Activated B cell treated with CpG ODN at 0.5 μM for 24 hours (primary cell): ENCODE measurements around the gene RPL35. TPM values are rescaled to one million over a fixed set of nuclear protein-coding genes. Genes with fewer than 3 reads are reported as not detected.
"Not testable (repeated sequence)": the region's sequence is repeated elsewhere in the genome, so short reads cannot be mapped to it uniquely, and the experiment has no call there.

Experiments
- ATAC-seq: fragments of 200-7000 bp; cut with Tn5 transposase; one replicate; pipeline ENCODE4 v1.10.0; 2021; ENCODE audit warnings: low read depth, mild to moderate bottlenecking, moderate library complexity
- CTCF ChIA-PET: fragments of 350-600 bp; sonication (Branson Sonifier 250); formaldehyde crosslinking; loops from one replicate; lab custom pipeline; 2021; ENCODE audit warnings: antibody characterized with exemption; lab: Charles Lee
- POLR2A ChIA-PET: fragments of 350-600 bp; sonication (Branson Sonifier 250); formaldehyde crosslinking; loops from one replicate; lab custom pipeline; 2021; ENCODE audit warnings: antibody characterized with exemption; lab: Charles Lee
- DNase-seq: peaks from one replicate; pipeline ENCODE4 v3.0.0; 2022
- H3K27ac Mint-ChIP-seq: one replicate; pipeline ENCODE4 v1.8.0; 2020; ENCODE audit warnings: mixed read lengths
- H3K27me3 Mint-ChIP-seq: one replicate; pipeline ENCODE4 v1.8.0; 2021; ENCODE audit warnings: mixed read lengths
- H3K36me3 Mint-ChIP-seq: one replicate; pipeline ENCODE4 v1.8.0; 2021; ENCODE audit warnings: low read depth, mixed read lengths
- H3K4me1 Mint-ChIP-seq: one replicate; pipeline ENCODE4 v1.8.0; 2021; ENCODE audit warnings: mixed read lengths
- H3K4me3 Mint-ChIP-seq: one replicate; pipeline ENCODE4 v1.8.0; 2020; ENCODE audit warnings: mild to moderate bottlenecking, mixed read lengths
- H3K9me3 Mint-ChIP-seq: one replicate; pipeline ENCODE4 v1.8.0; 2020; ENCODE audit warnings: mixed read lengths
- intact Hi-C: fragments of 100-400 bp; cut with micrococcal nuclease; formaldehyde crosslinking; loops from one replicate; pipeline ENCODE4 v1.15.1; 2024
- total RNA-seq: library from RNA; stranded (reverse); gene quantifications from 2 replicates; pipeline ENCODE4 v1.2.3, GENCODE V29; 2022
- TF ChIP-seq, protein P1 (sequence below): fragments of 200-600 bp; IDR thresholded peaks from one replicate; pipeline ENCODE4 v1.8.0; 2022; ENCODE audit warnings: antibody characterized with exemption, mild to moderate bottlenecking

Gene RPL35
- total RNA-seq, 1 donor from 2014 or later: 2,037 TPM

DNA sequence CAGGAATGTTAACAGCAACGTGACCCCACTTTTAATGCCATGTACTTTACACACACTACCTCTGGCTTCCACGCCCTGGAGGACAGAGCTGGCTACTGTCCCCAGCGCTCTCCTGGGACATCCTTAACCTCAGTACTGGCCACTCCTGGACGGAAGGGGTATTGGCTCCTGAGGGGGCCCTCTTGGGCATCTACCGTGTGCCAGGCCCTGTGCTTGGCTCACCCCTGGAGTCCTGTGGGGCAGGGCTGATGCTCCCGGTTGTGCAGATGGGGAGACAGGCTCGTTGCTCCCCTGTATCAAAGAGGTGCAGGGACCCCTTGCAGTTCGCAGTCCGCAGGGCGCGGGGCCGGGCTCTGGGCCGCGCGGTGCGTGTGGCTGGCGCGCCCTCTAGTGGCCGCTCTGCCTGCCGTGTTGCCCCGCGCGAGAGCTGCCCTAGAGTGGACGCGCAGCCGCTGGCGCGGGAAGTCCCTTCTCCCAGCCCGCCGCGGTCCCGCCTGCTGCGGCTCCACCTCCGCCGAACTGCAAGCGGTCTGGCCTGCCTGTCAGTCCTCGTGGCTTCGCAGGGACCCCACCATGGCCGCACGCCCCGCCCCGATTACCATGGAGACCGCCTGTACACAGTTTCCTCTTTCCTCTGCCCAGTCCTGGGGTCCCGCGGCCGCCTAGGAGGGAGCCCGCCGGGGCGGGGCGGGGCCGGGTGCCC lies 8.8 kb downstream of the RPL35 start, which contains the start of gene WDR38:
Gene WDR38 (plus strand): TSS at position 632 of the 703 bp plus-strand sequence. CDS start 72 bp downstream, outside the sequence.
- no peaks in the 10 kb centered on the region for H3K27me3 Mint-ChIP-seq
- peaks cover 15% of the 10 kb centered on the region for H3K36me3 Mint-ChIP-seq

DNA sequence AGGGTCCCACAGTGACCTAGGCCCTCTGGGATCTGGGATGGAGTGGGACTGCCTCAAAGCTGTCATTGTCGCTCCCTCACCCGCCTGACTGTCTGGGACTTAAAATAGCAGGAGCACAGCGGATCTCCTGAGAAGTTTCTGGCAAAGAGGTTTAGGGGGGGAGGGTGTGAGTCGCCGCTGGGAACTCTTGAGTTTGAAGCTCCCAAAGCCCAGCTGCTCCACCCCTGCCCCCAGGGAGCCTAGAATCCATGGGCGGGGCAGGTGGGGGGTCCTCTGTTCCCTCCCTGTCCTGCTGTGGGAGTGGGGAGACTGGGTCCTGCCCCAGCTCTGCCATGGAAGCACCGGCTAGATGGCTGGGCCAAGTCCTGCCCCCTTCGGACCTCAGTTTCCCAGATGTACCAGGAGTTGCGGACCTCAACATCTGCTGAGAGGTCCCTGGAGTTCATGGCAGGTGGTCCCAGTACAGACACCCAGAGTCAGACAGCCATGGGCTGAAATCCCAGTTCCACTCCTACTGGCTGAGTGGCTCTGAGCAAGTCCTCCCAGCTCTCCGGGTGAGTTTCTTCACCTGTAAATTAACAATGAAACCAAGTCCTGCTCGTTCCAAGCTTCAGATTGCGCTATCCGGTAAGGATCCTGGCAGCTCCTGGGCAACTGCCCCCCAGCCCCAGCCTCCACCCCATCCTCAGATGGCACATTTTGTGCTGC lies 9.5 kb downstream of the RPL35 start:
- CTCF ChIA-PET: interaction anchor here (0.7 to 12.7 kb wide), 13 partner anchors 10 to 291 kb away, joined by 3 to 216 read pairs (median 7); partner anchors contain the start of genes ARPC5L, NR6A1, OLFML2A and RPL35
- H3K4me3 Mint-ChIP-seq: no peak overlapping the region
- POLR2A ChIA-PET: interaction anchor here (0.7 to 2.9 kb wide), 5 partner anchors 10 to 89 kb away, joined by 3 to 18 read pairs (median 4); partner anchors contain the start of genes ARPC5L, NR6A1 and RPL35
- no peak for DNase-seq
- ATAC-seq: no peak
- H3K27me3 Mint-ChIP-seq: no peaks in the 10 kb centered on the region
- no peaks in the 10 kb centered on the region for H3K9me3 Mint-ChIP-seq
- TF ChIP-seq, protein P1, sequence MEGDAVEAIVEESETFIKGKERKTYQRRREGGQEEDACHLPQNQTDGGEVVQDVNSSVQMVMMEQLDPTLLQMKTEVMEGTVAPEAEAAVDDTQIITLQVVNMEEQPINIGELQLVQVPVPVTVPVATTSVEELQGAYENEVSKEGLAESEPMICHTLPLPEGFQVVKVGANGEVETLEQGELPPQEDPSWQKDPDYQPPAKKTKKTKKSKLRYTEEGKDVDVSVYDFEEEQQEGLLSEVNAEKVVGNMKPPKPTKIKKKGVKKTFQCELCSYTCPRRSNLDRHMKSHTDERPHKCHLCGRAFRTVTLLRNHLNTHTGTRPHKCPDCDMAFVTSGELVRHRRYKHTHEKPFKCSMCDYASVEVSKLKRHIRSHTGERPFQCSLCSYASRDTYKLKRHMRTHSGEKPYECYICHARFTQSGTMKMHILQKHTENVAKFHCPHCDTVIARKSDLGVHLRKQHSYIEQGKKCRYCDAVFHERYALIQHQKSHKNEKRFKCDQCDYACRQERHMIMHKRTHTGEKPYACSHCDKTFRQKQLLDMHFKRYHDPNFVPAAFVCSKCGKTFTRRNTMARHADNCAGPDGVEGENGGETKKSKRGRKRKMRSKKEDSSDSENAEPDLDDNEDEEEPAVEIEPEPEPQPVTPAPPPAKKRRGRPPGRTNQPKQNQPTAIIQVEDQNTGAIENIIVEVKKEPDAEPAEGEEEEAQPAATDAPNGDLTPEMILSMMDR: no peak
- no peak overlapping the region for H3K27ac Mint-ChIP-seq
- intact Hi-C loops: loop anchor here (5.0 kb wide), 1 partner anchor 520 kb away; no protein-coding TSS in a partner anchor
- H3K36me3 Mint-ChIP-seq: peaks cover 8% of the 10 kb centered on the region
- peaks cover 11% of the 10 kb centered on the region for H3K4me1 Mint-ChIP-seq

More for the DNA sequence above, 8.8 kb downstream of the RPL35 start, which contains the start of gene WDR38:
- CTCF ChIA-PET: interaction anchor here (0.7 to 12.7 kb wide), 15 partner anchors 10 to 290 kb away, joined by 3 to 216 read pairs (median 7); partner anchors contain the start of genes ARPC5L, NR6A1, OLFML2A and RPL35
- peak; percentile 82 for ATAC-seq
- TF ChIP-seq, protein P1: peak; percentile 92
- peak within 1 kb of the TSS; percentile 81 for H3K4me3 Mint-ChIP-seq
- H3K27ac Mint-ChIP-seq: no peak within 1 kb of the TSS
- no peaks in the 10 kb centered on the region for H3K9me3 Mint-ChIP-seq
- POLR2A ChIA-PET: interaction anchor here (0.7 to 2.9 kb wide), 6 partner anchors 9 to 388 kb away, joined by 3 to 18 read pairs (median 5); partner anchors contain the start of genes ARPC5L, HSPA5, NR6A1 and RPL35
- peaks cover 15% of the 10 kb centered on the region for H3K4me1 Mint-ChIP-seq
- DNase-seq: peak; percentile 81
- intact Hi-C loops: loop anchor here (1.0 to 5.0 kb wide), 8 partner anchors 9 to 519 kb away; partner anchors contain the start of genes ARPC5L and SCAI

DNA sequence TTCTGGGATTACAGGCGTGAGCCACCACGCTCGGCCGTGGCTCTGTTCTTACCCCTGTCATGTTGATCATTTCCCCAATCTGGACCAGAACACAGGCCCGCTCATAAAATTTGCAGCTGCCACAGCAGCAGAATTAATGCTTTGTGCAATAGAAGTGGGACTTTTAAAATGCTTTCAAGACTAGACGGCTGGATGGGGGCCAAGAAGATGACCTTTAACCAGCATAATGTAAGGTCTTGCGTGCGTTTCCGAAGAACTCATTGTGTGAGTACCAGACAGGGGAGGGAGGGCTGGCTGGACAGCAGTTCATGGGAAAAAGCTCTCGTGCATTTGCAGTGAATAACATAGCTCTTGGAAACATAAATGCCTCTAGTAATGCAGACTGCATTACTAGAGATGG lies 12.0 kb downstream of the RPL35 start:
- Mint-ChIP-seq H3K27me3 (no peaks in the 10 kb centered on the region), H3K4me1 (peaks cover 7% of the 10 kb centered on the region), H3K4me3 (no peak overlapping the region), H3K9me3 (no peaks in the 10 kb centered on the region), H3K36me3 (no peaks in the 10 kb centered on the region), H3K27ac (no peak overlapping the region)
- ATAC-seq (no peak), DNase-seq (no peak)
- intact Hi-C loops: loop anchor here (5.0 kb wide), 1 partner anchor 522 kb away; no protein-coding TSS in a partner anchor
- ChIA-PET CTCF (interaction anchor here (1.5 to 12.7 kb wide), 2 partner anchors 9 to 77 kb away, joined by 4 to 216 read pairs; partner anchors contain the start of genes NR6A1 and OLFML2A), POLR2A (interaction anchor here (0.8 kb wide), 1 partner anchor 71 kb away, joined by 9 read pairs; no protein-coding TSS in a partner anchor)
- TF ChIP-seq, protein P1: no peak

DNA sequence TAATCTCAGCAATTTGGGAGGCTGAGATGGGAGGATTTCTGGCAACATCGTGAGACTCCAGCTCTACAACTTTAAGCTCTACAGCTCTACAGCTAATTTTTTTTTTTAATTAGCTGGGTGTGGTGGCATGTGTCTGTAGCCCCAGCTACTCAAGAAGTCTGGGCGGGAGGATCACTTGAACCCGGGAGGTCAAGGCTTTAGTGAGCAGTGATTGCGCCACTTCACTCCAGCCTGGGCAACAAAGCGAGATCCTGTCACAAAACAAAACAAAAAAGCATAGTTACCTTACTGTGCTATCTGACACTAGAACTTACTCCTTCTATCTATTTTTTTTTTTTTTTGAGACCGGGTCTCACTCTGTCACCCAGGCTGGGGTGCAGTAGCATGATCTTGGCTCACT lies 14.8 kb downstream of the RPL35 start:
- Mint-ChIP-seq H3K27me3 (no peaks in the 10 kb centered on the region), H3K4me1 (no peaks in the 10 kb centered on the region), H3K9me3 (no peaks in the 10 kb centered on the region), H3K4me3 (no peak overlapping the region), H3K36me3 (no peaks in the 10 kb centered on the region), H3K27ac (no peak overlapping the region)
- TF ChIP-seq, protein P1: no peak
- ChIA-PET CTCF (interaction anchor here (12.7 kb wide), 1 partner anchor 74 kb away, joined by 216 read pairs; the partner anchor contains the start of genes NR6A1 and OLFML2A), POLR2A (interaction anchor here (0.7 kb wide), 1 partner anchor 385 kb away, joined by 4 read pairs; no protein-coding TSS in a partner anchor)
- no peak for DNase-seq
- no peak for ATAC-seq
- intact Hi-C loops: no loop called here

DNA sequence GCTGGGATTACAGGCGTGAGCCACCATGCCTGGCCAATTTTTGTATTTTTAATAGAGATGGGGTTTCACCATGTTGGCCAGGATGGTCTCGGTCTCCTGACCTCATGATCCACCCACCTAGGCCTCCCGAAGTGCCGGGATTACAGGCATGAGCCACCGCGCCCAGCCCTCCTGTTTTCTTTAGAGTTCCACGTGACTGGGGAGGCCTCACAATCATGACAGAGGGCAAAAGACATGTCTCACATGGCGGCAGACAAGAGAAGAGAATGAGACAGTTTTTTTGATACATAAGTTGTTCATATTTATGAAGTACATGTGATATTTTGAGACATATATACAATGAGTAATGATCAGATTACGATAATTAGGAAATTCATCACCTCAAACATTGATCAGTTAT lies 15.3 kb downstream of the RPL35 start:
- H3K36me3 Mint-ChIP-seq, DNase-seq, H3K4me1 Mint-ChIP-seq, ATAC-seq, H3K4me3 Mint-ChIP-seq, H3K9me3 Mint-ChIP-seq, intact Hi-C loops, H3K27me3 Mint-ChIP-seq, H3K27ac Mint-ChIP-seq: not testable (repeated sequence)
- CTCF ChIA-PET: interaction anchor here (1.0 kb wide), 1 partner anchor 73 kb away, joined by 3 read pairs; no protein-coding TSS in a partner anchor
- POLR2A ChIA-PET: interaction anchor here (0.7 kb wide), 1 partner anchor 386 kb away, joined by 4 read pairs; no protein-coding TSS in a partner anchor
